Spleen (tissue), 7 donors: ENCODE results near the gene RAPGEF3.

Experiments
- CTCF ChIP-seq, 11 experiments: fragments of 200-600 bp in 7 of 11; fragments of 450-650 bp in 4 of 11; sonication (generic) in 4 of 11; IDR thresholded peaks in 8 of 11; conservative IDR thresholded peaks in 3 of 11; 1 replicate in 7 of 11; 2 replicates in 4 of 11; pipeline versions ENCODE4 v1.4.0 to v1.8.0; 2016 to 2021; ENCODE audit warnings: antibody characterized with exemption in 11 of 11, inconsistent platforms in 4 of 11, mild to moderate bottlenecking in 1 of 11
- POLR2A ChIP-seq, 3 donors: fragments of 450-650 bp; IDR thresholded peaks; one replicate each; pipeline ENCODE4 v1.5.1; 2017; ENCODE audit warnings: antibody characterized with exemption in 3 of 3, mild to moderate bottlenecking in 1 of 3
- POLR2AphosphoS5 ChIP-seq, 3 donors: sonication (generic); formaldehyde crosslinking; IDR thresholded peaks; one replicate each; pipeline ENCODE4 v1.5.1; 2017; ENCODE audit warnings: antibody characterized with exemption in 3 of 3
- donor health status: DM: no; HTN: no; CAD: no; lungs with moderate emphysema.
- donor health status: DM: no; HTN: no; CAD: no.
- donor health status: DM: no; HTN: no; CAD: no.

- TF ChIP-seq CTCF (IDR thresholded peaks at IDR 0.05 in 8 of 11, conservative IDR thresholded peaks at IDR 0.05 in 3 of 11): no peak
- TF ChIP-seq POLR2A (IDR thresholded peaks at IDR 0.05): no peak
- no peak for TF ChIP-seq POLR2AphosphoS5 (IDR thresholded peaks at IDR 0.05)
Measured at GRCh38 chr12:47698055-47698454, 60.6 kb downstream of the RAPGEF3 start.
